Kidney epithelial cell (primary cell): Measurements from ENCODE around the gene MEX3D. TPM values are rescaled to one million over a fixed set of nuclear protein-coding genes. Genes with fewer than 3 reads are reported as not detected.

ENCODE experiments used
- DNase-seq: peaks from one replicate; pipeline ENCODE4 v3.0.0-alpha.2; 2010; ENCODE audit warnings: low read depth
- H3K27me3 ChIP-seq: 2 replicates; pipeline ENCODE4 v1.6.0; 2011; ENCODE audit warnings: low read length; ENCODE audit not compliant: control insufficient read depth, insufficient read depth
- H3K36me3 ChIP-seq: 2 replicates; pipeline ENCODE4 v1.5.1; 2011; ENCODE audit warnings: low read length; ENCODE audit not compliant: control insufficient read depth, insufficient read depth
- H3K4me3 ChIP-seq: 2 replicates; pipeline ENCODE4 v1.5.1; 2011; ENCODE audit warnings: low read depth, mild to moderate bottlenecking, control low read depth, low read length
- total RNA-seq: library from RNA; depleted of rRNA; stranded (reverse); fragments of >200 nt; gene quantifications from 2 replicates; pipeline ENCODE4 v1.2.3, GENCODE V29; 2015
- TF ChIP-seq, protein P1 (sequence below): IDR thresholded peaks from 2 replicates; pipeline ENCODE4 v1.5.1; 2011; ENCODE audit warnings: mild to moderate bottlenecking, moderate library complexity, low read length, control low read depth, inconsistent platforms; ENCODE audit not compliant: insufficient read depth, poor library complexity, severe bottlenecking

MEX3D gene
- total RNA-seq, 1 donor from 2014 or later, result 90.9 TPM

DNA sequence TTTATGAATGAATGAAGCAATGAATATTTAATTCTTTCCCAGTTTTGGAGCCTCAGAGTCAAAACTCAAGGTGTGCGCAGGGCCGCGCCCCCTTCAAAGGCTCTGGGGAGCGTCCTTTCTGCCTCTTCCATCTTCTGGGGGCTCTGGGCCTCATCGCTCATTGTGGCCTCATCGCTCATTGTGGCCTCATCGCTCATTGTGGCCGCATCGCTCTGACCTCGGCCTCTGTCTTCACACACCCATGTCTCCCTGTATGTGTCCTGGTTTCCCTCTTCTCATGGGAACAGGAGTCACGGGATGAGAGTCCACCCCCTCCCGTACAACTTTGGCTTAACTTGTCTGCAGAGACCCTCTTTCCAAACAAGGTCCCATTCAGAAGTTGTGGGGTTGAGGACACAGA, 3.2 kb upstream of the MEX3D start:
- Histone ChIP-seq H3K27me3 (peaks cover 3% of the 10 kb centered on the region), H3K36me3 (no peaks in the 10 kb centered on the region), H3K4me3 (no peak overlapping the region)
- TF ChIP-seq, protein P1, sequence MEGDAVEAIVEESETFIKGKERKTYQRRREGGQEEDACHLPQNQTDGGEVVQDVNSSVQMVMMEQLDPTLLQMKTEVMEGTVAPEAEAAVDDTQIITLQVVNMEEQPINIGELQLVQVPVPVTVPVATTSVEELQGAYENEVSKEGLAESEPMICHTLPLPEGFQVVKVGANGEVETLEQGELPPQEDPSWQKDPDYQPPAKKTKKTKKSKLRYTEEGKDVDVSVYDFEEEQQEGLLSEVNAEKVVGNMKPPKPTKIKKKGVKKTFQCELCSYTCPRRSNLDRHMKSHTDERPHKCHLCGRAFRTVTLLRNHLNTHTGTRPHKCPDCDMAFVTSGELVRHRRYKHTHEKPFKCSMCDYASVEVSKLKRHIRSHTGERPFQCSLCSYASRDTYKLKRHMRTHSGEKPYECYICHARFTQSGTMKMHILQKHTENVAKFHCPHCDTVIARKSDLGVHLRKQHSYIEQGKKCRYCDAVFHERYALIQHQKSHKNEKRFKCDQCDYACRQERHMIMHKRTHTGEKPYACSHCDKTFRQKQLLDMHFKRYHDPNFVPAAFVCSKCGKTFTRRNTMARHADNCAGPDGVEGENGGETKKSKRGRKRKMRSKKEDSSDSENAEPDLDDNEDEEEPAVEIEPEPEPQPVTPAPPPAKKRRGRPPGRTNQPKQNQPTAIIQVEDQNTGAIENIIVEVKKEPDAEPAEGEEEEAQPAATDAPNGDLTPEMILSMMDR, result no peak
- no peak for DNase-seq

DNA sequence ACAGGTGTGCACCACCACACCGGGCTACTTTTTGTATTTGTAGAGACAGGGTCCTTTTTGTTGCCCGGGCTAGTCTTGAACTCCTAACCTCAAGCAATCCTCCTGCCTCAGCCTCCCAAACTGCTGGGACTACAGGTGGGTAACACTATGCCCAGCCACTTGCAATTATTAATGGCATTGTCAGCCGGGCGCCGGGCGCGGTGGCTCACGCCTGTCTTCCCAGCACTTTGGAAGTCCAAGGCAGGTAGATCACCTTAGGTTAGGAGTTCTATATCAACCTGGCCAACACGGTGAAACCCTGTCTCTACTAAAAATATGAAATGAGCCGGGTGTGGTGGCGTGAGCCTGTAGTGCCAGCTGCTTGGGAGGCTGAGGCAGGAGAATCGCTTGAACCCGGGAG, 2.7 kb upstream of the MEX3D start:
- TF ChIP-seq, protein P1, result no peak
- no peak for DNase-seq
- Histone ChIP-seq H3K36me3 (no peaks in the 10 kb centered on the region), H3K27me3 (peaks cover 3% of the 10 kb centered on the region), H3K4me3 (no peak overlapping the region)

DNA sequence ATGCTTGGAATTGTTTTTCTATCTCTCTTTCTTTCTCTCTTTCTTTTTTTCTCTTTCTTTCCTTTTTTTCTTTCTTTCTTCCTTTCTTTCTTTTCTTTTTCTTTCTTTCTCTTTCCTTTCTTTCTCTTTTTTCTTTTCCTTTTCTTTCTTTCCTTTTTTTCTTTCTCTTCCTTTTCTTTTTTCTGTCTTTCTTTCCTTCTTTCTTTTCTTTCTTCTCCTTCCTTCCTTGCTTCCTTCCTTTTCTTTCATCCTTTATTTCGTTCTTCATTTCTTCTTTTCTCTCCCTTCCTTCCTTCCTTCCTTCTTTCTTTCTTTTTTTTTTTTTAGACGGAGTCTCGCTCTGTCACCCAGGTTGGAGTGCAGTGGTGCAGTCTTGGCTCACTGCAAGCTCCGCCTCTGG, 1.9 kb upstream of the MEX3D start:
- Histone ChIP-seq H3K4me3 (no peak overlapping the region), H3K36me3 (no peaks in the 10 kb centered on the region), H3K27me3 (peaks cover 3% of the 10 kb centered on the region)
- TF ChIP-seq, protein P1, result no peak
- DNase-seq, result no peak

DNA sequence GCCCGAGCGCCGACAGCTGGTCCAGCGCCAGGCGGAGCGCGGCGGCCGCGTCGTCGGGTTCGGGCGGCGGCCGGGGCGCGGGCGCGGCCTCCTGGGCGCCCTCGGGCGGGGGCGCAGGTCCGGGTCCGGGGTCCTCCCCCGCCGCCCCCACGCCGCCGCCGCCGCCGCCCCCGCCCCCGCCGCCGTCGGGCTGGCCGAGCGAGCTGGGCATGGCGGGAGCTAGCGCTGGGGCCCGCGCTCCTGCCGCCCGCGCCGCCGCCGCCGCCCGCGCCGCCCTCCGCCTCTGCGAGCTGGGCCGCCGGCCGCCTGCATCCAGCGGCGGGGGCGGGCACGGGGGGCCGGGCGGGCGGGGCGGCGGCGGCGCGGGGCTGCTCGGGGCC, 287 bp downstream of the MEX3D start:
- Histone ChIP-seq H3K4me3 (peak overlapping the region; percentile 93), H3K27me3 (peaks cover 3% of the 10 kb centered on the region), H3K36me3 (no peaks in the 10 kb centered on the region)
- no peak for DNase-seq
- TF ChIP-seq, protein P1, result no peak

DNA sequence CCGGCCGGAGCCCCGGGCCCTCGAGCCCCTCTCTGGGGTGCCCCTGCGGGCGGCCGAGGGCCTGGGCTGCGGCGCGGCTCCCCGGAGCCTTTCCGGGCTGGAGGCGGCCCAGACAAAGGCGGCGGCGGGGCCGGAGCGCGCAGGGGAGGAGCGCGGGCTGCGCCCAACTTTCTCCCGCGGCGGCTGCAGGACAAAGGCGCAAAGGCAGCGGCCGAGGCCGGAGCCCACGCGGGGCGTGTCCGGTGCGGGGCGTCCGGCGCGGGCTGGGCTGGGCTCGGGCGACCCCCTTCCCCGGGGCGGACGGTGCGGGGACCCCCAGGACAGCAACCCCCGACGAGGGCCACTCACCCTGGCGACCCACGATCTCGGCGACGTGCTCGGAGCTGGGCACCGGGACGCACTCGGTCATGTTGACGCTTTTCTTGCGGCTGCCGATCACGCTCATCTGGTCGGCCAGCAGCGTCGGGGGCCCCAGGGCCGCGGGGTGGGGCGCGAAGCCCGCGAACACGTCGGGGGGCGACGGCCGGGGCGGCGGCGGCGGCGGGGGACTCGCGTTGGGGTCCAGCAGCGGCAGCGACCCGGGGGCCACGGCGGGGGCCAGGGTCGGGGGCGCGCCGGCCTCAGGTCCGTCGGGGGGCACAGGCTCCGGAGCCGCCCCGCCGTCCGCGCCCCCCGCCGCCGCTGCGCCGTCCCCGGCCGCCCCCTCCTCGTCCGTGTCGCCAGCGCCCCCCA, 843 bp downstream of the MEX3D start:
- no peak for DNase-seq
- peak overlapping the region; percentile 93 for H3K4me3 ChIP-seq
- H3K36me3 ChIP-seq, result no peaks in the 10 kb centered on the region
- H3K27me3 ChIP-seq, result peaks cover 3% of the 10 kb centered on the region
- TF ChIP-seq, protein P1, result no peak
